SKM-1 (cell line): ENCODE results near the gene GOLT1A.
A peak's percentile ranks its signal among the peaks of the same experiment; 100 is the strongest.

Experiments
- DNase-seq: peaks from one replicate; lab custom pipeline; 2025; ENCODE audit not compliant: unreplicated experiment; lab: John Stamatoyannopoulos, UW

Gene GOLT1A

GRCh38 chr1:204213668-204214662 is at the start of gene GOLT1A:
Gene GOLT1A, minus strand, starts transcription at chr1:204213988. Its CDS starts 82 bp downstream, at chr1:204213906.
- DNase-seq: peak; percentile 62

GRCh38 chr1:204263254-204263910 is 49.6 kb upstream of the GOLT1A start:
- no peak for DNase-seq

GRCh38 chr1:204262506-204263253 is 48.9 kb upstream of the GOLT1A start:
- no peak for DNase-seq

- DNase-seq: no peak
These were observed 48.1 kb upstream of the GOLT1A start for GRCh38 chr1:204261746-204262505.

- no peak for DNase-seq
These were observed 47.5 kb upstream of the GOLT1A start for GRCh38 chr1:204261266-204261665.

GRCh38 chr1:204260601-204261197 is 46.9 kb upstream of the GOLT1A start:
- DNase-seq: no peak

- DNase-seq: no peak
These were observed 46.0 kb upstream of the GOLT1A start for GRCh38 chr1:204259782-204260181.

GRCh38 chr1:204259196-204259595 is 45.4 kb upstream of the GOLT1A start:
- no peak for DNase-seq

- peak; percentile 53 for DNase-seq
These were observed 44.7 kb upstream of the GOLT1A start for GRCh38 chr1:204258213-204259115.

GRCh38 chr1:204257446-204257845 is 43.7 kb upstream of the GOLT1A start:
- DNase-seq: no peak

- DNase-seq: no peak
These were observed 42.7 kb upstream of the GOLT1A start for GRCh38 chr1:204256531-204256930.

GRCh38 chr1:204255966-204256365 is 42.2 kb upstream of the GOLT1A start:
- no peak for DNase-seq

GRCh38 chr1:204255225-204255624 is 41.4 kb upstream of the GOLT1A start:
- DNase-seq: no peak

GRCh38 chr1:204254031-204254661 is 40.4 kb upstream of the GOLT1A start:
- DNase-seq: peak; percentile 82

- no peak for DNase-seq
These were observed 38.3 kb upstream of the GOLT1A start for GRCh38 chr1:204251926-204252689.

- no peak for DNase-seq
These were observed 37.5 kb upstream of the GOLT1A start for GRCh38 chr1:204251286-204251685.

- no peak for DNase-seq
These were observed 36.7 kb upstream of the GOLT1A start for GRCh38 chr1:204250428-204251030.
